ENCODE data around the gene DIDO1. TPM values are rescaled to one million over a fixed set of nuclear protein-coding genes. Genes with fewer than 3 reads are reported as not detected.
"Not testable (repeated sequence)": the region's sequence is repeated elsewhere in the genome, so short reads cannot be mapped to it uniquely, and the experiment has no call there.

Gene DIDO1
- total and polyA plus RNA-seq, 12 donors, result 16.0 to 44.6 (median 37.0) TPM

DNA sequence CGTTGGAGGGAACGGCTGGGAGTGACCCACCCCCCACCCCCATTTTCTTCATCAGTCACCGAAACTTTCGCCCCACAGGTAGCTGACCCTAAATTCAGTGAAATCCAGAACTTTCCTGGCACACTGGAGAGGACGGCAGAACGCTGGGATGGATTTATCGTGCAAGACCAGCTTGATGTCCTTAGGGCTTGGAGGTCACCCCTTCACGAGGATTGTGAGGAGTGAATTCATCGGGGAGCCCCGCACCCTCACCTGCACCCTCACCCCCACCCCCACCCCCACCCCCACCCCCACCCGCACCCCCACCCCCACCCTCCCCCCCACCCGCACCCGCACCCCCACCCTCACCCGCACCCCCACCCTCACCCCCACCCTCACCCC is 51.4 kb downstream of the DIDO1 start:
- intact Hi-C loops (cut with DNase I), result loop anchor here in 6 of 10 donors (2.0 to 10.0 kb wide), 5 partner anchors 52 to 134 kb away; partner anchors contain the start of genes BHLHE23 (in 4 of the 6), DIDO1 (in 1 of the 6) and GID8 (in 1 of the 6)
- H3K9me3 ChIP-seq, result peaks cover 0 to 5% (median 0%) of the 10 kb centered on the region in 11 donors
- no peak overlapping the region for H3K4me3 ChIP-seq
- no peak for DNase-seq
- H3K27ac ChIP-seq, result no peak overlapping the region
- peaks cover 0 to 6% (median 0%) of the 10 kb centered on the region in 7 donors for H3K27me3 ChIP-seq
- TF ChIP-seq, protein P1, sequence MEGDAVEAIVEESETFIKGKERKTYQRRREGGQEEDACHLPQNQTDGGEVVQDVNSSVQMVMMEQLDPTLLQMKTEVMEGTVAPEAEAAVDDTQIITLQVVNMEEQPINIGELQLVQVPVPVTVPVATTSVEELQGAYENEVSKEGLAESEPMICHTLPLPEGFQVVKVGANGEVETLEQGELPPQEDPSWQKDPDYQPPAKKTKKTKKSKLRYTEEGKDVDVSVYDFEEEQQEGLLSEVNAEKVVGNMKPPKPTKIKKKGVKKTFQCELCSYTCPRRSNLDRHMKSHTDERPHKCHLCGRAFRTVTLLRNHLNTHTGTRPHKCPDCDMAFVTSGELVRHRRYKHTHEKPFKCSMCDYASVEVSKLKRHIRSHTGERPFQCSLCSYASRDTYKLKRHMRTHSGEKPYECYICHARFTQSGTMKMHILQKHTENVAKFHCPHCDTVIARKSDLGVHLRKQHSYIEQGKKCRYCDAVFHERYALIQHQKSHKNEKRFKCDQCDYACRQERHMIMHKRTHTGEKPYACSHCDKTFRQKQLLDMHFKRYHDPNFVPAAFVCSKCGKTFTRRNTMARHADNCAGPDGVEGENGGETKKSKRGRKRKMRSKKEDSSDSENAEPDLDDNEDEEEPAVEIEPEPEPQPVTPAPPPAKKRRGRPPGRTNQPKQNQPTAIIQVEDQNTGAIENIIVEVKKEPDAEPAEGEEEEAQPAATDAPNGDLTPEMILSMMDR (IDR thresholded peaks at IDR 0.05), result no peak
- H3K4me1 ChIP-seq, result peaks cover 14 to 33% (median 24%) of the 10 kb centered on the region in 9 donors
- peaks cover 0 to 10% (median 0%) of the 10 kb centered on the region in 9 donors for H3K36me3 ChIP-seq
- no peak for ATAC-seq
- WGBS, 2 donors, result 90% methylated on average over 10 of the region's 14 CpGs

DNA sequence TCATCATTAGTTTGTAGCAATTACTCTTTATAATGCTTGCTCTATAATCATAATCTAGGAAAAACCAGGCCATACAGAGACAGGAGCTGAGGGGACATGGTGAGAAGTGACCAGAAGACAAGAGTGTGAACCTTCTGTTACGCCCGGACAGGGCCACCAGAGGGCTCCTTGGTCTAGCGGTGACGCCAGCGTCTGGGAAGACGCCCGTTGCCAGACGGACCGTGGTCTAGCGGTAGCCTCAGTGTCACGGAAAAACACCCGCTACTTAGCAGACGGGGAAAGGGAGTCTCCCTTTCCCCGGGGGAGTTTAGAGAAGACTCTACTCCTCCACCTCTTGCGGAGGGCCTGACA is 52.6 kb downstream of the DIDO1 start:
- not testable (repeated sequence) for H3K4me3 ChIP-seq, H3K36me3 ChIP-seq, H3K27me3 ChIP-seq, ATAC-seq, H3K9me3 ChIP-seq
- whole genome bisulfite sequencing, 2 donors, result 3 to 5% methylated on average over 14 to 15 of the region's 15 CpGs
- DNase-seq, result peak; percentile 67 to 78
- TF ChIP-seq, protein P1 (IDR thresholded peaks at IDR 0.05), result peak; percentile 57 to 75 (median 67)
- peak overlapping the region in 5 of 10 donors; percentile 19 to 40 (median 31) for H3K27ac ChIP-seq
- intact Hi-C loops (cut with DNase I), result loop anchor here (2.0 to 10.0 kb wide), 4 partner anchors 61 to 135 kb away; partner anchors contain the start of genes BHLHE23 (in 4 of the 10) and GID8 (in 1 of the 10)
- H3K4me1 ChIP-seq, result peaks cover 14 to 33% (median 24%) of the 10 kb centered on the region in 9 donors

DNA sequence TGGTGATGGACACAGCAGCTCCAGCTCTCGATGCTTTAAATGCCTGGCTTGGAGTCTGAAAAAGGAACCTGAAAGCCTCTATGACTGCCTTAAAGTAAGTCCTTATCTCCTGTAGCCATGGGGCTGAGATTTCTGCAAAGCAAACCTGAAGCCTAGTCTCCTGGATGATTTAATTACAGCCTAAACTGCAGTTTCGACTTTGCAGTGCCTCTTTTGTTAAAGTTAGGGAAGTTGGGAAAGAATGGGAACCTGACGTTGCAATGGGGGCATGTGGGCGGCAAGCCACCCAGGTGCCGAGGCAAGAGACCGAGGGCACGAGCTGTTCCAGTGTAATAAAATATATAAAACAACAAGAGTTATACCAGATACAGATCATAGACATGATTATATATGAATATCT is 53.0 kb downstream of the DIDO1 start:
- H3K27ac ChIP-seq, result no peak overlapping the region
- WGBS, 2 donors, result 77 to 83% methylated on average over 7 of the region's 7 CpGs
- H3K27me3 ChIP-seq, result peaks cover 0 to 6% (median 0%) of the 10 kb centered on the region in 7 donors
- no peak overlapping the region for H3K4me3 ChIP-seq
- DNase-seq (no peak), ATAC-seq (no peak)
- no peaks in the 10 kb centered on the region for H3K36me3 ChIP-seq
- H3K4me1 ChIP-seq, result peaks cover 14 to 33% (median 24%) of the 10 kb centered on the region in 9 donors
- intact Hi-C loops (cut with DNase I), result loop anchor here in 9 of 10 donors (2.0 to 10.0 kb wide), 4 partner anchors 62 to 136 kb away; partner anchors contain the start of genes BHLHE23 (in 4 of the 9) and GID8 (in 1 of the 9)
- TF ChIP-seq, protein P1 (IDR thresholded peaks at IDR 0.05), result no peak
- H3K9me3 ChIP-seq, result peaks cover 0 to 6% (median 0%) of the 10 kb centered on the region in 11 donors

DNA sequence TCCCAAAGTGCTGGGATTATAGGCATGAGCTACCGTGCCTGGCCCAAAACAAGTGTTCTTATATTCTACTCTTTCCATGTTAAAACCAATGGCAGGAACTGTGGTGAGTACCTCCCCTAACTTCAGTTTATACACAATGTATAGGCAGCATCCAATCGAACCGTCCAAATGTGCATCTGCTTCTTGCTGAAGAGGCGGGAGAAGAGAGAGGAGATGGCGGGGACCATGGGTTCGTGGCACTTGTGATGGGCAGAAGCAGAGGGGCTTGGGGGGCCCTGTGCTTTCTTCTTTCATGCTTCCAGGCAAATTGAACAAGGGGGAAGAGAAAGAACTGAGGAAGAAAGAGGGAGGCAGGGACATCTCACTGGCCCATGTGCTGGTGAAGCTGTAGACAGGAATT is 53.4 kb downstream of the DIDO1 start:
- no peak for ATAC-seq
- Histone ChIP-seq H3K4me3 (no peak overlapping the region), H3K27ac (no peak overlapping the region), H3K9me3 (peaks cover 0 to 6% (median 0%) of the 10 kb centered on the region in 11 donors), H3K4me1 (peaks cover 14 to 33% (median 24%) of the 10 kb centered on the region in 9 donors), H3K27me3 (peaks cover 0 to 6% (median 0%) of the 10 kb centered on the region in 7 donors), H3K36me3 (no peaks in the 10 kb centered on the region)
- TF ChIP-seq, protein P1 (IDR thresholded peaks at IDR 0.05), result no peak
- DNase-seq, result no peak
- intact Hi-C loops (cut with DNase I), result loop anchor here in 9 of 10 donors (2.0 to 10.0 kb wide), 4 partner anchors 62 to 136 kb away; partner anchors contain the start of genes BHLHE23 (in 4 of the 9) and GID8 (in 1 of the 9)
- WGBS, 2 donors, result 88 to 93% methylated on average over 6 of the region's 6 CpGs
